Lung (tissue), 12 donors: ENCODE data around the gene TRPV5. TPM values are rescaled to one million over a fixed set of nuclear protein-coding genes. Genes with fewer than 3 reads are reported as not detected.

ENCODE experiments used
- ATAC-seq: fragments of 200-7000 bp; cut with Tn5 transposase; one replicate; pipeline ENCODE4 v1.9.1; 2020; ENCODE audit warnings: moderate number of reproducible peaks; ENCODE audit not compliant: insufficient read depth, low FRiP score
- DNase-seq, 3 donors: peaks; one replicate each; pipeline ENCODE4 v3.0.0-alpha.2; 2013 to 2017
- H3K27ac ChIP-seq, 2 donors: one replicate each; pipeline ENCODE4 v1.5.1; 2013; ENCODE audit warnings: mild to moderate bottlenecking in 2 of 2, moderate library complexity in 2 of 2, control low read depth in 1 of 2, inconsistent platforms in 1 of 2, low read depth in 1 of 2, low read length in 1 of 2
- H3K27me3 ChIP-seq, 3 donors: one replicate each; pipeline ENCODE4 v1.5.1; 2013; ENCODE audit warnings: low read length in 2 of 3; ENCODE audit not compliant: control insufficient read depth in 3 of 3, insufficient read depth in 3 of 3
- H3K36me3 ChIP-seq, 4 donors: one replicate each; pipeline ENCODE4 v1.5.1; 2013; ENCODE audit warnings: low read length in 4 of 4, mild to moderate bottlenecking in 1 of 4, moderate library complexity in 1 of 4; ENCODE audit not compliant: control insufficient read depth in 4 of 4, insufficient read depth in 4 of 4
- H3K4me1 ChIP-seq, 5 donors: one replicate each; pipeline ENCODE4 v1.5.1; 2013; ENCODE audit warnings: low read length in 5 of 5, mild to moderate bottlenecking in 2 of 5, moderate library complexity in 1 of 5; ENCODE audit not compliant: control insufficient read depth in 5 of 5, insufficient read depth in 5 of 5
- H3K4me3 ChIP-seq: one replicate; pipeline ENCODE4 v1.5.1; 2013; ENCODE audit warnings: mild to moderate bottlenecking, control low read depth, moderate library complexity
- H3K9ac ChIP-seq, 2 donors: one replicate each; pipeline ENCODE4 v1.5.1; 2013; ENCODE audit warnings: low read length in 2 of 2, control low read depth in 1 of 2; ENCODE audit not compliant: insufficient read depth in 1 of 2
- H3K9me3 ChIP-seq, 4 donors: one replicate each; pipeline ENCODE4 v1.5.1; 2013; ENCODE audit warnings: low read length in 3 of 4, mild to moderate bottlenecking in 1 of 4, moderate library complexity in 1 of 4; ENCODE audit not compliant: control insufficient read depth in 4 of 4, insufficient read depth in 3 of 4
- CTCF ChIP-seq: IDR thresholded peaks from 2 replicates; pipeline ENCODE4 v1.5.1; 2012; ENCODE audit warnings: mild to moderate bottlenecking; ENCODE audit errors: control extremely low read depth, extremely low read depth
- WGBS, 2 donors: extraction: QIAGEN DNeasy Blood & Tissue Kit; methylation state at CpG; one replicate each; pipeline ENCODE4 v1.1.7; 2013; 5-methylcytosine and 5-hydroxymethylcytosine counted together
- polyA plus RNA-seq, 2 donors: library from polyadenylated mRNA; stranded (reverse); fragments of 200-250 nt; gene quantifications; one replicate each; pipeline ENCODE4 v1.2.1, GENCODE V29; 2013
- total RNA-seq, 2 donors: library from RNA; depleted of rRNA in 1 of 2; stranded (reverse); fragments of >200 nt in 1 of 2; gene quantifications; one replicate each; pipeline ENCODE4 v1.2.1, GENCODE V29; 2014 to 2021
- donor health status: control.
- donor health status: control.
- donor health status: Bipolar disorder and iron deficiency.
- donor health status: healthy.
- donor health status: DM: yes; HTN: yes; CAD: no.

The TRPV5 gene
- total and polyA plus RNA-seq, 4 donors, result 0.05 TPM; not detected in 3

- no peak for ATAC-seq
- Histone ChIP-seq H3K27ac (no peak overlapping the region), H3K36me3 (no peaks in the 10 kb centered on the region), H3K9ac (no peak overlapping the region), H3K4me1 (no peaks in the 10 kb centered on the region), H3K4me3 (no peak overlapping the region), H3K27me3 (peaks cover 0 to 3% (median 0%) of the 10 kb centered on the region in 3 donors), H3K9me3 (no peaks in the 10 kb centered on the region)
- DNase-seq, result no peak
- WGBS, 2 donors, result 92 to 96% methylated on average over 7 of the region's 7 CpGs
- TF ChIP-seq CTCF, result no peak
Observed at GRCh38 chr7:142897691-142898090, 35.9 kb downstream of the TRPV5 start.

- no peaks in the 10 kb centered on the region for H3K36me3 ChIP-seq
- no peak for DNase-seq
- WGBS, 2 donors, result 92 to 97% methylated on average over 3 of the region's 3 CpGs
Observed at GRCh38 chr7:142896741-142897379, 36.7 kb downstream of the TRPV5 start.

GRCh38 chr7:142896151-142896550, 37.4 kb downstream of the TRPV5 start:
- peaks cover 0 to 3% (median 0%) of the 10 kb centered on the region in 3 donors for H3K27me3 ChIP-seq
- H3K9ac ChIP-seq, result no peak overlapping the region
- TF ChIP-seq CTCF, result no peak
- H3K9me3 ChIP-seq, result no peaks in the 10 kb centered on the region
- H3K4me3 ChIP-seq, result no peak overlapping the region
- no peaks in the 10 kb centered on the region for H3K4me1 ChIP-seq
- no peak overlapping the region for H3K27ac ChIP-seq
- H3K36me3 ChIP-seq, result no peaks in the 10 kb centered on the region
- ATAC-seq (no peak), DNase-seq (no peak)
- WGBS, 2 donors, result 88 to 90% methylated on average over 3 of the region's 3 CpGs

More at GRCh38 chr7:142896741-142897379, 36.7 kb downstream of the TRPV5 start:
- Histone ChIP-seq H3K4me3 (no peak overlapping the region), H3K4me1 (no peaks in the 10 kb centered on the region), H3K27me3 (peaks cover 0 to 3% (median 0%) of the 10 kb centered on the region in 3 donors), H3K9me3 (no peaks in the 10 kb centered on the region), H3K27ac (no peak overlapping the region), H3K9ac (no peak overlapping the region)
- ATAC-seq, result no peak
- TF ChIP-seq CTCF, result no peak
